ENCODE results near the gene CINP.

The CINP gene

DNA sequence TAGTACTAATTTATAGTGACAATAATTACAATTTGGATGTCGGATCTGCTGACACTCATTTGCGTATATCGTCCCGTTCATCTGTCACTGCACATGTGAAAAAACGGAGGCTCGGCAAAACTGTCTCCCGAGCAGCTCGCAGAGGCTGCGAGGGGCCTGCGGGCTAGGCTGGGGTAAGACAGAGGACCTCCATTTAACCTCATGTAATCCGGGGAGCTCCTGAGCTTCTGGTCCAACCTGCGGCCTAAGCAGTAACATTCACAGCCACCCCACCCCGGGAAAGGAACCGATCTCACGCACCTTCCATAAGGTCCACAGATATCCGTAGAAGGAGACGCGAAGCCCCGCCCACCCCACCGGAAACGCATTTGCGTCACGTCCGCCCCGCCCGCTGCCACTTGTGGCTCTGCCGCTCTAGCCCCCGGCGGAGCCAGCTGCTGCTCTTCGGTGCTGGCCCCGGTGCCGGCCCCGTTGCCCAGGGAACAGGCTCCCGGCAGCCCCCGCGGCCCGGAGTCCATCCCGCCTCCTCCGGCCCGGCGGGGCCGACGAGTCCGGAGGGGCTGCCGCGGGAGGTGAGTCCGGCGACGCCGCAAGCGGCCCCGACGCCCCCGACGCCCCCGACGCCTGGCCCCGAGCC, at the start of gene CINP, which contains the start of gene TECPR2:
CINP (minus strand) TSS at position 346 of the 637 bp plus-strand sequence; CDS start at position 307, 39 bp downstream.
TECPR2 (plus strand) TSS at position 397 of the 637 bp plus-strand sequence. CDS start 13,781 bp downstream, outside the sequence.
- Mint-ChIP-seq H3K27me3 (no peaks in the 10 kb centered on the region), H3K9me3 (no peaks in the 10 kb centered on the region)

DNA sequence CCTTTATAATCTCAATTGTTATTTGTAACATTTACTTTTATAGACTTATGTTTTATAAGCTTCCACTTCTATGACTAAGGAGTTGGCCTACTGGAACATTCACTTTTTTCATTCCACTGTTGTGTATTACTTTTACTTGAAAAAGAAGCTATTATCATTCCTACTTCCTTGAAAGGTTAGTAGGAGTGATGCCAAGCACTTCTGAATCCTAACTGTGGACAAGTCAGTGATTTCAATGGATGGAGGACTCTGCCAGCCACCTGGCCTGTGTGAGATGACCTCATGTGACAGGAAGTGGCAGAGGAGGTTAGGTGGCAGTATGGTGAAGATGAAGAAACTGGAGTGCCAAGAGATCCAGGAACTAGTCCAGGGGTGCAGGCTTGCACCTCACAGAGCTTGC, 46.0 kb upstream of the CINP start:
- H3K27me3 Mint-ChIP-seq = no peaks in the 10 kb centered on the region
- H3K9me3 Mint-ChIP-seq = peaks cover 0 to 5% of the 10 kb centered on the region in 2 donors
- no peak overlapping the region for H3K4me3 Mint-ChIP-seq
- no peak overlapping the region for H3K27ac Mint-ChIP-seq
- no peak for ATAC-seq
- DNase-seq = no peak
- H3K4me1 Mint-ChIP-seq = peaks cover 7% of the 10 kb centered on the region

More for the DNA sequence above, at the start of gene CINP, which contains the start of gene TECPR2:
- Mint-ChIP-seq H3K4me3 (peak within 1 kb of the TSS; percentile 89 to 91), H3K27ac (peak within 1 kb of the TSS; percentile 94 to 96), H3K4me1 (peaks cover 40% of the 10 kb centered on the region)
- ATAC-seq = peak; percentile 89
- DNase-seq = peak; percentile 90 to 94

DNA sequence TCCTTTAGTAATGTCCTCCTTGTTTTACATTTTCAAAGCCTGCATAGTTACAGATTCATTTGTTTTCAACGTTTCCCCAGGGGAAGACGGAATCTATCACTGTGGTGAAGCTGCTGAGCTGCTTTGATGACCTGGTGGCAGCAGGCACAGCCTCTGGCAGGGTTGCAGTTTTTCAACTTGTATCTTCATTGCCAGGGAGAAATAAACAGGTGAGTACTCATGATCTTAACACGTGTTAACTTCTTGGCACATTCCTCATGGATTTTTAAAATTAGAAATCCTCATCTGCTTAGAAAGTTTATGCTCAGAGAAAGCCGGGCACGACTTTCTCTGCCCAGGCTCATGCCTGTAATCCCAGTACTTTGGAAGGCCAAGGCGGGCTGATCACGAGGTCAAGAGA, 44.6 kb upstream of the CINP start:
- peaks cover 11 to 14% of the 10 kb centered on the region in 2 donors for H3K9me3 Mint-ChIP-seq

DNA sequence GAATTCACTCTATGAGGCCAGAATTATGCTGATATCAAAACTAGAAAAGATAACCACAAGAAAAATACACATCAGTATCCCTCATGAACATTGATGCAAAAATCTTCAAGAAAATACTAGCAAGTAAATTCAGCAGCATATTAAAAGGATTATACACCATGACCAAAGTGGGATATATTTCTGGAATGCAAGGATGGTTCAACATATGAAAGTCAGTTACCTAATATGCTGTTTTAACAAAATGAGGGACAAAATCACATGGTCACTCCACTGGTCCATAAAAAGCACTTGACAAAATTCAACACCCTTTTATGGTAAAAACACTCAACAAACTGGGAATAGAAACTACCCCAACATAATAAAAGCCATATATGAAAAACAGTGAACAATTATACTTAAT, 40.3 kb upstream of the CINP start:
- no peaks in the 10 kb centered on the region for H3K27me3 Mint-ChIP-seq
- no peak overlapping the region for H3K27ac Mint-ChIP-seq
- no peaks in the 10 kb centered on the region for H3K4me1 Mint-ChIP-seq
- peaks cover 17 to 27% of the 10 kb centered on the region in 2 donors for H3K9me3 Mint-ChIP-seq
- DNase-seq (no peak), ATAC-seq (no peak)
- H3K4me3 Mint-ChIP-seq = no peak overlapping the region

More for the DNA sequence above, 44.6 kb upstream of the CINP start:
- H3K4me3 Mint-ChIP-seq = no peak overlapping the region
- peak overlapping the region in 1 of 2 donors; percentile 54 for H3K27ac Mint-ChIP-seq
- peaks cover 7% of the 10 kb centered on the region for H3K4me1 Mint-ChIP-seq
- DNase-seq (no peak), ATAC-seq (no peak)
- no peaks in the 10 kb centered on the region for H3K27me3 Mint-ChIP-seq

DNA sequence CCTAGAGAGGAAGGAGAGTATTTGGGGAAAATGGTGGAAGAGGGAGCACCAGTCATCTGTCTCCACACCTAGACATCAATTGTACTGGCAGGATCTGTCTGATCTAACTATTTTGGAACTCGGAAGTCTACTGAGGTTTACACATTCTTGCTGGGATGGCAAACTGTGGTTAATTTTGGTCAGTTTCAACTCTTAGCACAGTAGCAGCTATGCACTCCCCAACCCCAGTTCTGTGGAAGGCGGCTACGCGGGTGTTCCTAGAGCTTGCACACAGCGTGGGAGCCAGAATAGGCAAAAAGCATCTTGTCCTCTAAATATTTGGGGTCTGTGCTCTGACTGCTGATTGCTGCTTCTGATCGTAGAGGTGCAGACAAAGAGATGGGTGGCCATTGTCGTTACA, 33.8 kb upstream of the CINP start:
- Mint-ChIP-seq H3K4me1 (peaks cover 18% of the 10 kb centered on the region), H3K9me3 (peaks cover 8 to 22% of the 10 kb centered on the region in 2 donors), H3K27me3 (no peaks in the 10 kb centered on the region), H3K4me3 (no peak overlapping the region), H3K27ac (no peak overlapping the region)
- DNase-seq = no peak
- no peak for ATAC-seq

DNA sequence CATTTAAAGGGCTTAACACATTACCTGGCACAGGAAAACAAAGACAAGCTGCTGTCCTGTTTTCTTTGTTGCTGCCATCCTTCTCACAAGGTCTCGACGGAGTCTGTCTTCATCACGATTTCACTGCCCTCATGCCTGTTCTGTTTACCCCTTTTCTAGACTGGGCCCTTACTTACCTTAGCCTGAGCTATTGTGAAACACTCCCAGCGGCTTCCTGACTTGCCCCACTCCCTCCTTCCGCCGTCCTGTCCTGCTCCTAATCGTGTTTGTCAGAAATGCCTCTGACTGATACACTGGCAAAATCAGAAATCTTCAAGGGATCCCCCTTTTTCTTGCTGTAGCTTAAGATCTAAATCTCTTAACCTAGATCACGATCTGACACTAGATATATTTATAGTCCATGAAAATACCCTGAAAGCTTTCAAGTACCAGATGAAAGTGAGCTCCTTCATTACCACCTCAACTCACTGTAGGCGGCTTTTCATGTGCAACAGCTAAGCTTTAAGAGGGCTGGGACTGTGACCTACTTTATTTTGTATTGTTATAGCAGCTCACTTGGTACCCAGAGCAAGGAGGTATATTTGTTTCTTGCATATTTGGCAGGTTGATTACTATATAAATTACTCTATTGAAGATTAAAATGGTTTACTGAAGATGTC, 32.2 kb upstream of the CINP start:
- Mint-ChIP-seq H3K4me1 (peaks cover 18% of the 10 kb centered on the region), H3K4me3 (peak overlapping the region; percentile 65 to 75), H3K27me3 (no peaks in the 10 kb centered on the region), H3K9me3 (peaks cover 8 to 22% of the 10 kb centered on the region in 2 donors), H3K27ac (peak overlapping the region; percentile 84 to 94)
- DNase-seq (peak in 1 of 2 donors; percentile 17), ATAC-seq (peak; percentile 69)

DNA sequence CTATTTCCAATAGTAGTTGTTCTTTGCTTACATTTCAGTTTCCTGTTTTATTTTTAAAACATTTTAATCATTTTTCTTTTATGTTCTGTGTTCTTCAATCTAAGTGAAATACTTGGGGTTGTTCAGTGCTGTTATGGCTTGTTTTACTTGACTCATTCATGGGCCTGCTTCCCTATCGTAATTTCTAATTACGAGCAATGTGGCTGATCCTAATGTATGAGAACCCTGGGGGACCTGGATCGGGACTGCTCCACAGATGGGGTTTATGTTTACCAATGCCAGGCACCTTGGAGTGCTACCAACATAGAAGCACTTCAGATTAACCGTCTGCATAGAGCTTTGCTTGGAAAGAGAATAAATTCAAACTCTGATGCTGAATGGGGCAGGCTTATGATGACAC, 29.8 kb upstream of the CINP start:
- ATAC-seq = no peak
- Mint-ChIP-seq H3K4me1 (peaks cover 18% of the 10 kb centered on the region), H3K9me3 (peaks cover 4 to 7% of the 10 kb centered on the region in 2 donors), H3K27ac (no peak overlapping the region), H3K27me3 (no peaks in the 10 kb centered on the region), H3K4me3 (no peak overlapping the region)
- no peak for DNase-seq

DNA sequence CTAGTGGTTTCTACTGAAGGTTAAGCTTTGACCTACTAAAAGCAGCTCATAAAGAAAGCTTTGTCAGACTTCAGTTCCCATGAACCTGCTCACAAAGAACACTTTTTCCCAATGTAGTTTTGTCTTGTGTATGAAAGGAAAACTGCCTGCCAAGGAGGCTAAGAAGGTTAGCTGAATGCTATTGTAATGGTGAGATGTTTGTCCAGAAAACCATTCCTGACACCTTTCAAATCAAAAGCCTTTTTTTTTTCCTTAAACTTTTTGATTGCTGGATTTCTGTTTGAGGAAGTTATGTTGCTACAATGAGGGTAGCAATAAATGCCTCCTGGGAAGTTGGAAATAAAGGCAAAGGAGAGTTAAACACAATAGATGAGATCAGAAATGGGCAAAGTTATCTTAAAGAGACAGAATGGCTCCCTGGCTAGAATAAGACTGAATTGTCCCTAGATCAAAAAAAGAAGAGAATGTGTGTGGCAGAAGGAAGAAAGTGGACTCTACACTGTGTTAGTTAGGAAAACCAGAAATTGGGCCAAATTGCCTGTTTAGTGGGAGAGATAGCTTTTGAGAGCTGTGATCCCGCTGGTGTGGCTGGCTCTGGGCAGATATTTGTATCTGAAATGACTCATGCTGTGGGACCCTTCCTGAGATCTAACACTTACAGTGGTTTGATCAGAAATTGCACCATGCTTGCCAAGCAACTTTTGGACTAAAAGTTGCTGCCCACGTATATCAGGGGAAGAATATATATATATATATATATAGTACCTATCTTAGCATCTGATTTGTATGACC, 27.6 kb upstream of the CINP start:
- no peak overlapping the region for H3K27ac Mint-ChIP-seq
- H3K4me3 Mint-ChIP-seq = no peak overlapping the region
- peaks cover 18% of the 10 kb centered on the region for H3K4me1 Mint-ChIP-seq
- H3K27me3 Mint-ChIP-seq = no peaks in the 10 kb centered on the region
- ATAC-seq (no peak), DNase-seq (no peak)
- peaks cover 0 to 7% of the 10 kb centered on the region in 2 donors for H3K9me3 Mint-ChIP-seq

DNA sequence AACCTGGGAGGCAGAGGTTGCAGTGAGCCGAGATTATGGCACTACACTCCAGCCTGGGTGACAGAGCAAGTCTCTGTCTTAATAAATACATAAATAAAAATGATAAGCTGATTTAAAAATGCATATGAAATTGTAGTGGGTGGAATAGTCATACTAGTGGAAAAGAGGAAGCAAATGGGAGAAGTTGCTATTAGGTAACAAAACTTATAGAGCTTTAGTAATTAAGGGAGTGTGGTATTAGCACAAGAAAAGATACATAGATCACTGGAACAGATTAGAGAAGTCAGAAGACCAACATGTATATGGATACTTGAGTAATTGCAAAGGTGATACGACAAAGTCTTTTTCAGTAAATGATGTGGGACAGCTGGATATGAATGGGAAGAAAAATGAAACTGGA, 26.6 kb upstream of the CINP start:
- Mint-ChIP-seq H3K4me3 (no peak overlapping the region), H3K27ac (no peak overlapping the region), H3K27me3 (no peaks in the 10 kb centered on the region), H3K4me1 (peaks cover 10% of the 10 kb centered on the region), H3K9me3 (peaks cover 0 to 7% of the 10 kb centered on the region in 2 donors)
- DNase-seq (no peak), ATAC-seq (no peak)

DNA sequence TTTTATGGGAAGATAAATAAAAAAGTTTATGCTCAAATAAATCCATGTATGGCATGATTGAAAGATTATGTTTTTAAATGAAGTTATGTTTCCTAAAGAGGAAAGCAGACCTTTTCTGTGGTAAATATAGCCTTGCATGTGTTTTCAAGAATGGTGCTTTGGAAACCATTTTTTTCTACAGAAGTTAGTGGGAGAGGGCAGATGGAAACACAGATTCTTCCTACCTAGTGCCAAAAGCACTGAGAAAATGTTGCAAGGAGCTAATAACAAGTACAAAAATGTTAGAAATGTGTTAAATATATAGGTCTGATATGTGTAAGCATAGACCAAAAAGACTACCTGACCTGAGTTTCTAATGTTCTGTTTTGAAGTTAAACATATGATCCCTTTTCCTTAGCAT, 24.4 kb upstream of the CINP start:
- Mint-ChIP-seq H3K9me3 (peaks cover 0 to 5% of the 10 kb centered on the region in 2 donors), H3K4me1 (peaks cover 3% of the 10 kb centered on the region)
- no peak for ATAC-seq

DNA sequence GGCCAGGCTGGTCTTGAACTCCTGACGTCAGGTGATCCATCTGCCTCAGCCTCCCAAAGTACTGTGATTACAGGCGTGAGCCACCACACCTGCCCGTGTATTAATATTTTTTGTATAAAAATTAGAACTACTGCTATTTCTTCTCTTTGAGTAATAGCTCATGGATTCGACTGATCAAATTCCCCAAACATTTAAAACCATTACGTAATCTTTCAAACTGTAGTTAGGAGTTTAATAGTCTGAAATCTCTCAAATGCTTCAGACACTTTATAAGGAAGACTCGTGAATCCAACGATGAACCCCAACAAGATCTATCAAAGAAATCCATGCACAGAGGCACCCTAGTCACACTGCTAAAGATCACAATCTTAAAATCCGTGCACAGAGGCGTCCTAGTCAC, 16.1 kb upstream of the CINP start:
- no peak overlapping the region for H3K27ac Mint-ChIP-seq
- no peak overlapping the region for H3K4me3 Mint-ChIP-seq
- DNase-seq (no peak), ATAC-seq (no peak)
- H3K9me3 Mint-ChIP-seq = no peaks in the 10 kb centered on the region
- H3K4me1 Mint-ChIP-seq = peaks cover 21% of the 10 kb centered on the region
- H3K27me3 Mint-ChIP-seq = no peaks in the 10 kb centered on the region

More for the DNA sequence above, 24.4 kb upstream of the CINP start:
- Mint-ChIP-seq H3K4me3 (no peak overlapping the region), H3K27me3 (no peaks in the 10 kb centered on the region), H3K27ac (no peak overlapping the region)
- no peak for DNase-seq

DNA sequence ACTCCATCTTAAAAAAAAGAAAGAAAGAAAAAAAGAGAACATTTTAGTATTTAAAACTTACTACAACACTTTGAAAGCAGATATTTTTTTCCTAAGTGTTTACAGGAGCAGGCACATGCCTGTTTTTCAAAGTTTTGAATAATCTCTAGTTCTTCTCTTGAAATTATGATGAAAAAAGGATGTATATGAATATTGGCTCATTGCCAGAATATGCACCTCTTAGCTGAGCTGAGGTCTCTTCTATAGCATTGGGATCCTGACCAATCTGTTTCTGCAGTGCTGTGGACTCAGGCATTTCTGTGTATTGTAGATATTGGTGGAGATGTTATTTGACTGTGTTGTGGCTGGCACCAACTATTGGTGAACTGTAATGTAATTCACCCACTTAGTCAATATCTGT, 15.0 kb upstream of the CINP start:
- Mint-ChIP-seq H3K27me3 (no peaks in the 10 kb centered on the region), H3K27ac (no peak overlapping the region), H3K9me3 (no peaks in the 10 kb centered on the region), H3K4me1 (peaks cover 28% of the 10 kb centered on the region), H3K4me3 (no peak overlapping the region)
- no peak for DNase-seq
- no peak for ATAC-seq

DNA sequence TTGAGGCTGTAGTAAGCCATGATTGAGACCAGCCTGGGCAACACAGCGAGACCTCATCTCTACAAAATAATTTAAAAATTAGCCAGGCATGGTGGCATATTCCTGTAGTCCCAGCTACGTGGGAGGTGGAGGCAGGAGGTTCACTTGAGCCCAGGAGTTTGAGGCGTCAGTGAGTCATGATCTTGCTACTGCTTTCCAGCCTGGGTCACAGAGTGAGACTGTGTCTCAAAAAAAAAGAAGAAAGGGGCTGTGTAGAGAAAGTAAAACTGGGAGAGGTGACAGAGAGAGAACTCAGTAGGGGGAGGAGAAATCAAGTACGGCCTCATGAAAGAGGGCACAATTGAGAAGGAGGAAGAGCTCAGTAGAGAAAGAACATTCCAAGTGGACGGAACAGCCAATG, 12.4 kb upstream of the CINP start:
- H3K4me3 Mint-ChIP-seq = no peak overlapping the region
- DNase-seq (no peak), ATAC-seq (peak; percentile 64)
- H3K4me1 Mint-ChIP-seq = peaks cover 39% of the 10 kb centered on the region
- no peaks in the 10 kb centered on the region for H3K27me3 Mint-ChIP-seq
- peak overlapping the region; percentile 2 to 11 for H3K27ac Mint-ChIP-seq
- H3K9me3 Mint-ChIP-seq = no peaks in the 10 kb centered on the region

DNA sequence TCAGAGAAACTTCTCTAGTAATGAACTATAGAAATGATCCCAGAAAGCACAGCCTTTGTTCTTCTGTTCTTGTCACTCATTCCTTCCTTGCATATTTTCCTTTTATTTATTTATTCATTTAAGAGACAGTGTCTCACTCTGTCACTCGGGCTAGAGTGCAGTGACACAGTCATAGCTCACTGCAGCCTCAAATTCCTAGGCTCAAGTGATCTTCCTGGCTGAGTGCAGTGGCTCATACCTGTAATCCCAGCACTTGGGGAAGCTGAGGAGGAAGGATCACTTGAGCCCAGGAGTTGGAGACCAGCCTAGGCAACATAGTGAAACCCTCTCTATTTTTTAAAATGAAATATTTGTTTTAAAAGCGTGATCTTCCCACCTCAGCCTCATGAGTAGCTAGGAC, 11.6 kb upstream of the CINP start:
- no peak overlapping the region for H3K27ac Mint-ChIP-seq
- no peaks in the 10 kb centered on the region for H3K27me3 Mint-ChIP-seq
- H3K4me1 Mint-ChIP-seq = peaks cover 41% of the 10 kb centered on the region
- no peak overlapping the region for H3K4me3 Mint-ChIP-seq
- DNase-seq (no peak), ATAC-seq (no peak)
- H3K9me3 Mint-ChIP-seq = no peaks in the 10 kb centered on the region

DNA sequence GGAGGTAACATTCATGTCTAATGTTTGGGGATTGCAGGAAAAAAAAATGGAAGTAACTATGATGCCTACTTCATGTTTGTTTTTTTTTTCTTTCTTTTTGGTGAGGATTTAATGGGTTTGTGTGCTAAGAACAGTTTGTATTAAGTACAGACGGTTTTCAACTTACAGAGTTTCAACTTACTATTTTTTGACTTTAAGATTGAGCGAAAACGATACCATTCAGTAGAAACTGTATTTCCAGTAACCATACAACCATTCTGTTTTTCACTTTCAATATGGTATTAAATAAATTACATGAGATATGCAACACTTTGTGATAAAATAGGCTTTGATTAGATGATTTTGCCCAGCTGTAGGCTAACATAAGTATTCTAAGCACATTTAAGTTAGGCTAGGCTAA, 10.4 kb upstream of the CINP start:
- no peak for DNase-seq
- Mint-ChIP-seq H3K27me3 (no peaks in the 10 kb centered on the region), H3K9me3 (no peaks in the 10 kb centered on the region), H3K27ac (no peak overlapping the region), H3K4me1 (peaks cover 48% of the 10 kb centered on the region), H3K4me3 (no peak overlapping the region)
- no peak for ATAC-seq

DNA sequence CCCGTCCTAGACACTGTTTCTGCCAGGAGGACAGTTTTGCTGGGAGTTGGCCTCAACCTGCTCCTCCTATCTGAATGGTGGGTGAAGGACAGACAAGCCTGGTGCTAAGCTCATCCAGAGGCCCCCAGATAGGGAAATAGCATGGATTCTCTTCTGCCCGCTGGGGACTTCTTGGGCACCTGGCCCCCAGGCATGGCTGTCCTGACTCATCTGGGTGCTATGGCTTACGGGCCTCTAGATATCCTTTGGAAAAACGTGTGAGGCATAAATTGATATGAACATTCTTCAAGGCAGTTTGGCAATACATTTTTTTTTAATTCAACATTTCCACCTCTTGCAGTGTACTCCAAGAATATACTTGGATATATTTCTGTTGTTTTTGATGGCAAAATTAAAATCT, 8.7 kb upstream of the CINP start:
- ATAC-seq (no peak), DNase-seq (no peak)
- no peak overlapping the region for H3K4me3 Mint-ChIP-seq
- H3K27ac Mint-ChIP-seq = no peak overlapping the region
- H3K9me3 Mint-ChIP-seq = no peaks in the 10 kb centered on the region
- H3K27me3 Mint-ChIP-seq = no peaks in the 10 kb centered on the region
- H3K4me1 Mint-ChIP-seq = peaks cover 60% of the 10 kb centered on the region

Measured in stimulated activated naive CD8-positive, alpha-beta T cell treated with anti-CD3 and anti-CD28 coated beads, Interleukin-15, amount 100 ng/mL, for 72 hours (primary cell).